Peyer's patch (tissue), 4 donors: ENCODE results near the gene MAPKBP1. TPM values are rescaled to one million over a fixed set of nuclear protein-coding genes. Genes with fewer than 3 reads are reported as not detected.

Experiments used
- DNase-seq, 3 donors: peaks; one replicate each; pipeline ENCODE4 v3.0.0-alpha.2; 2017 to 2019
- H3K27ac ChIP-seq, 4 donors: fragments of 200-600 bp; sonication (generic); one replicate each; pipeline ENCODE4 v1.5.1; 2016 to 2019
- H3K27me3 ChIP-seq, 2 donors: fragments of 200-600 bp; sonication (generic); one replicate each; pipeline ENCODE4 v1.5.1; 2019
- H3K36me3 ChIP-seq, 3 donors: fragments of 200-600 bp; sonication (generic); one replicate each; pipeline ENCODE4 v1.5.1; 2016 to 2019
- H3K4me1 ChIP-seq, 4 donors: fragments of 200-600 bp; sonication (generic); one replicate each; pipeline ENCODE4 v1.5.1; 2016 to 2019
- H3K4me3 ChIP-seq, 4 donors: fragments of 200-600 bp; sonication (generic); 1 replicate in 3 of 4; 2 replicates in 1 of 4; pipeline ENCODE4 v1.5.1; 2016 to 2019; ENCODE audit warnings: mild to moderate bottlenecking in 1 of 4
- H3K9me3 ChIP-seq, 4 donors: fragments of 200-600 bp; sonication (generic); one replicate each; pipeline ENCODE4 v1.5.1; 2016 to 2019; ENCODE audit warnings: mild to moderate bottlenecking in 1 of 4
- CTCF ChIP-seq, 6 experiments: fragments of 450-650 bp in 4 of 6; fragments of 200-600 bp in 2 of 6; sonication (generic) in 1 of 6; IDR thresholded peaks; one replicate each; pipeline ENCODE4 v1.5.1; 2017 to 2019; ENCODE audit warnings: antibody characterized with exemption in 6 of 6, mild to moderate bottlenecking in 3 of 6, moderate library complexity in 1 of 6
- POLR2A ChIP-seq, 2 donors: fragments of 450-650 bp; IDR thresholded peaks; one replicate each; pipeline ENCODE4 v1.5.1; 2017; ENCODE audit warnings: antibody characterized with exemption in 2 of 2, mild to moderate bottlenecking in 2 of 2, moderate library complexity in 2 of 2
- total RNA-seq, 4 donors: library from RNA; depleted of rRNA; stranded (reverse); fragments of >200 nt; gene quantifications; one replicate each; pipeline ENCODE4 v1.1.0, GENCODE V29; 2016

Gene MAPKBP1
- total RNA-seq, 4 donors from 2014 or later: 29.7 to 69.8 (median 48.7) TPM

- no peak overlapping the region for H3K4me3 ChIP-seq
- no peak for DNase-seq
- H3K9me3 ChIP-seq: no peaks in the 10 kb centered on the region
Measured at GRCh38 chr15:41836073-41836472, 61.8 kb downstream of the MAPKBP1 start.

GRCh38 chr15:41836713-41837454 is 62.6 kb downstream of the MAPKBP1 start:
- Histone ChIP-seq H3K4me1 (peaks cover 0 to 2% (median 0%) of the 10 kb centered on the region in 4 donors), H3K9me3 (no peaks in the 10 kb centered on the region), H3K27me3 (no peaks in the 10 kb centered on the region), H3K27ac (no peak overlapping the region), H3K36me3 (peaks cover 0 to 22% (median 0%) of the 10 kb centered on the region in 3 donors), H3K4me3 (no peak overlapping the region)
- TF ChIP-seq POLR2A (IDR thresholded peaks at IDR 0.05) (no peak), CTCF (IDR thresholded peaks at IDR 0.05) (no peak)
- no peak for DNase-seq

More at GRCh38 chr15:41836073-41836472, 61.8 kb downstream of the MAPKBP1 start:
- Histone ChIP-seq H3K4me1 (peaks cover 0 to 3% (median 0%) of the 10 kb centered on the region in 4 donors), H3K27ac (no peak overlapping the region), H3K36me3 (peaks cover 0 to 17% (median 0%) of the 10 kb centered on the region in 3 donors), H3K27me3 (no peaks in the 10 kb centered on the region)
- TF ChIP-seq POLR2A (IDR thresholded peaks at IDR 0.05) (no peak), CTCF (IDR thresholded peaks at IDR 0.05) (no peak)

- H3K27ac ChIP-seq: peak within 1 kb of the TSS in 1 of 4 donors; percentile 52
- H3K4me1 ChIP-seq: no peaks in the 10 kb centered on the region
- no peaks in the 10 kb centered on the region for H3K27me3 ChIP-seq
- H3K4me3 ChIP-seq: no peak within 1 kb of the TSS
- peaks cover 0 to 23% (median 0%) of the 10 kb centered on the region in 3 donors for H3K36me3 ChIP-seq
- no peak for TF ChIP-seq CTCF (IDR thresholded peaks at IDR 0.05)
- DNase-seq: peak in 2 of 3 donors; percentile 64 to 70
- no peaks in the 10 kb centered on the region for H3K9me3 ChIP-seq
Measured at GRCh38 chr15:41838400-41838897, 64.2 kb downstream of the MAPKBP1 start, which contains the start of gene PLA2G4B. PLA2G4B (plus strand) TSS chr15:41838847; CDS start chr15:41838914, 67 bp downstream.

- H3K27me3 ChIP-seq: no peaks in the 10 kb centered on the region
- TF ChIP-seq POLR2A (IDR thresholded peaks at IDR 0.05): no peak
- peaks cover 0 to 34% (median 0%) of the 10 kb centered on the region in 3 donors for H3K36me3 ChIP-seq
- no peaks in the 10 kb centered on the region for H3K4me1 ChIP-seq
- H3K27ac ChIP-seq: no peak overlapping the region
- DNase-seq: no peak
- H3K9me3 ChIP-seq: no peaks in the 10 kb centered on the region
- H3K4me3 ChIP-seq: no peak overlapping the region
Measured at GRCh38 chr15:41839781-41840491, 65.7 kb downstream of the MAPKBP1 start.

GRCh38 chr15:41840673-41841072 is 66.4 kb downstream of the MAPKBP1 start:
- no peak overlapping the region for H3K27ac ChIP-seq
- H3K27me3 ChIP-seq: no peaks in the 10 kb centered on the region
- no peak for DNase-seq
- TF ChIP-seq CTCF (IDR thresholded peaks at IDR 0.05): no peak
- no peak for TF ChIP-seq POLR2A (IDR thresholded peaks at IDR 0.05)
- no peak overlapping the region for H3K4me3 ChIP-seq
- no peaks in the 10 kb centered on the region for H3K9me3 ChIP-seq
- no peaks in the 10 kb centered on the region for H3K4me1 ChIP-seq
- H3K36me3 ChIP-seq: peaks cover 0 to 38% (median 0%) of the 10 kb centered on the region in 3 donors

- H3K27ac ChIP-seq: no peak overlapping the region
- no peak for DNase-seq
- H3K4me1 ChIP-seq: no peaks in the 10 kb centered on the region
- H3K4me3 ChIP-seq: no peak overlapping the region
- no peaks in the 10 kb centered on the region for H3K27me3 ChIP-seq
- H3K36me3 ChIP-seq: peaks cover 0 to 43% (median 0%) of the 10 kb centered on the region in 3 donors
- no peaks in the 10 kb centered on the region for H3K9me3 ChIP-seq
- TF ChIP-seq CTCF (IDR thresholded peaks at IDR 0.05): no peak
- TF ChIP-seq POLR2A (IDR thresholded peaks at IDR 0.05): no peak
Measured at GRCh38 chr15:41841131-41841530, 66.8 kb downstream of the MAPKBP1 start.
